MCF 10A (cell line): ENCODE measurements around the gene EPHB1. TPM values are rescaled to one million over a fixed set of nuclear protein-coding genes. Genes with fewer than 3 reads are reported as not detected.
"Not testable (repeated sequence)": the region's sequence is repeated elsewhere in the genome, so short reads cannot be mapped to it uniquely, and the experiment has no call there.

Source experiments
- BruUV-seq: library from RNA; stranded (reverse); fragments of 400-500 nt; replicated peaks from 2 replicates; lab custom pipeline; 2021; lab: Mats Ljungman, UMichigan
- CTCF ChIA-PET: fragments of 300-600 bp; sonication (Branson Sonifier 250); formaldehyde crosslinking; extraction: SDS; loops from one replicate; lab custom pipeline; 2021; ENCODE audit warnings: antibody characterized with exemption, inconsistent platforms; lab: Yijun Ruan, JAX
- POLR2A ChIA-PET: fragments of 300-600, 350-650 bp; sonication (Branson Sonifier 250); formaldehyde crosslinking; extraction: SDS; loops from one replicate; lab custom pipeline; 2020; ENCODE audit warnings: antibody characterized with exemption, inconsistent platforms; lab: Yijun Ruan, JAX
- DNase-seq: peaks from one replicate; pipeline ENCODE4 v3.0.0-alpha.2; 2018; ENCODE audit not compliant: unreplicated experiment
- H3K27ac Mint-ChIP-seq: one replicate; pipeline ENCODE4 v1.8.0; 2022; ENCODE audit warnings: mild to moderate bottlenecking, low read depth, mixed read lengths; ENCODE audit not compliant: unreplicated experiment
- H3K27me3 Mint-ChIP-seq: one replicate; pipeline ENCODE4 v1.8.0; 2022; ENCODE audit warnings: mixed read lengths; ENCODE audit not compliant: insufficient read depth, unreplicated experiment
- H3K36me3 Mint-ChIP-seq: one replicate; pipeline ENCODE4 v1.8.0; 2022; ENCODE audit warnings: mild to moderate bottlenecking, moderate library complexity, mixed read lengths; ENCODE audit not compliant: insufficient read depth, unreplicated experiment
- H3K4me1 Mint-ChIP-seq: one replicate; pipeline ENCODE4 v1.8.0; 2022; ENCODE audit warnings: mixed read lengths; ENCODE audit not compliant: insufficient read depth, unreplicated experiment
- H3K4me3 Mint-ChIP-seq: one replicate; pipeline ENCODE4 v1.8.0; 2022; ENCODE audit warnings: mild to moderate bottlenecking, moderate library complexity, mixed read lengths; ENCODE audit not compliant: unreplicated experiment
- H3K9me3 Mint-ChIP-seq: one replicate; pipeline ENCODE4 v1.8.0; 2022; ENCODE audit warnings: mixed read lengths; ENCODE audit not compliant: unreplicated experiment
- CTCF ChIP-seq: fragments of 200-600 bp; IDR thresholded peaks from one replicate; pipeline ENCODE4 v1.8.0; 2022; ENCODE audit warnings: antibody characterized with exemption, mild to moderate bottlenecking; ENCODE audit not compliant: unreplicated experiment
- intact Hi-C: fragments of 100-400 bp; cut with micrococcal nuclease; formaldehyde crosslinking; loops from 2 replicates; pipeline ENCODE4 v1.14.1; 2022
- total RNA-seq: library from RNA; stranded (reverse); gene quantifications from 2 replicates; pipeline ENCODE4 v1.2.3, GENCODE V29; 2022

Gene EPHB1
- total RNA-seq, 1 experiment from 2014 or later: not detected

DNA sequence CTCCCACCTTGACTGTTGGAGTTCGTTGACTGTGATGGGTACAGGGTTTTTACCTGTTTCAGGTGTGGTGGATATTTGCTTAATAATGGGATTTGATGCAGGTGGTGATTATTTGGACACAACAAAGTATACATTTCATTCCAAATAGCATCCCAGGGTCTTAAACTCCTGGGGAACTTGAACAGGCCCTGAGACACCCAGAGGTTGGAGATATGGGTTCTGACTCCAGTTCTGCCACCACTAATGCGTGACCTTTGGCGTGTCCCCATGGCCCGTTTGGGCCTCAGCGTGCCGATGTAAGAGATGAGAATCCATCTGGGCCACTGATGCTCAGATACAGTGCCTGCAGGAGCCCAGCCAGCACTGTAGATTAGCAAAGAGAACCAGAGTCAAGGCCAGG, 264.5 kb downstream of the EPHB1 start:
- Mint-ChIP-seq H3K36me3 (no peaks in the 10 kb centered on the region), H3K4me1 (no peaks in the 10 kb centered on the region), H3K4me3 (no peak overlapping the region), H3K9me3 (peaks cover 41% of the 10 kb centered on the region), H3K27ac (no peak overlapping the region), H3K27me3 (no peaks in the 10 kb centered on the region)
- no peak for TF ChIP-seq CTCF
- intact Hi-C loops: no loop called here
- no peak for DNase-seq
- ChIA-PET POLR2A (no interaction called here), CTCF (no interaction called here)
- no TSS peak for BruUV-seq

DNA sequence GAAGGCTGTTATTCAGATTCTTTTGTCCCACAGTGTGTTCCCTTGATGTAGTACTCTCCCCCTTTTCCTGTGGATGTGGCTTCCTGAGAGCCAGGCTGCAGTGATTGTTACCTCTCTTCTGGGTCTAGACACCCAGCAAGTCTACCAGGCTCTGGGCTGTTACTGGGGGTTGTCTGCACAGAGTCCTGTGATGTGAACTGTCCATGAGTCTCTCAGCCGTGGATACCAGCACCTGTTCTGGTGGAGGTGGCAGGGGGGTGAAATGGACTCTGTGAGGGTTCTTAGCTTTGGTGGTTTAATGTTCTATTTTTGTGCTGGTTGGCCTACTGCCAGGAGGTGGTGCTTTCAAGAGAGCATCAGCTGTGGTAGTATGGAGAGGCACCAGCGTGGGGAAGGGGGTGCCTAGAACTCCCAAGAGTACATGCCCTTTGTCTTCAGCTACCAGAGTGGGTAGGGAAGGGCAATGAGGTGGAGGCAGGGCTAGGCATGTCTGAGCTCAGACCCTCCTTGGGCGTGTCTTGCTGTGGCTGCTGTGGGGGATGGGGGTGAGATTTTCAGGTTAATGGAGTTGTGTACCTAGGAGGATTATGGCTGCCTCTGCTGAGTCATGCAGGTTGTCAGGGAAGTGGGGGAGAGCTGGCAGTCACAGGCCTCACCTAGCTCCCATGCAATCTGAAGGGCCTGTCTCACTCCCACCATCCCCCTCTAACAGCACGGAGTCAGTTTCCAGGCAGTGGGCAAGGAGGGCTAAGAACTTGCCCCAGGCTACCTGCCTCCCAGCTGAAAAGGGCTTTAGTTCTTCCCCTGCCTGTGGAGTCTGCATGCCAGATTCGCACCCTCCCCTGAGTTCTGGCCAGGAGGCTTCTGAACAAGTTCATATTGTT, 272.0 kb downstream of the EPHB1 start:
- H3K4me1 Mint-ChIP-seq, H3K4me3 Mint-ChIP-seq, DNase-seq, intact Hi-C loops, H3K36me3 Mint-ChIP-seq, BruUV-seq, H3K27ac Mint-ChIP-seq, CTCF ChIA-PET, POLR2A ChIA-PET, H3K27me3 Mint-ChIP-seq: not testable (repeated sequence)
- H3K9me3 Mint-ChIP-seq: peaks cover 52% of the 10 kb centered on the region

DNA sequence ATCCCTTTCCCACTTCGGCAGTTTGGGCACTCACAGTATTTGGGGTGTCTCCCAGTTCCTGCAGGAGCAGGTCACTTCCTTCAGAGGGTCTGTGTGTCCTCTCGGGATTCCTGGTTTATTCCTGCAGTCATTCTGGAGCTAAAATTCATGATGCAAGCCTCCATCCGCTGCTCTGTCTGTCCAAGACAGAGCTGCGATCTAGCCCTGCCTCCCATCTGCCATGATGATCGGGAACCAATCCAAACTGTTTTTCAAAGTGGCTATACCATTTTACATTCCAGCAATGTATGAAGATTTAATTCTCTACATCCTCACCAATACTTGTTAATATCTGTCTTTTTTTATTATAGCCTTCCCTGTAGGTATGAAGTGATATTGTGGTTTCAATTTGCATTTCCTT, 273.0 kb downstream of the EPHB1 start:
- CTCF ChIA-PET: no interaction called here
- no peak for TF ChIP-seq CTCF
- no TSS peak for BruUV-seq
- Mint-ChIP-seq H3K27ac (no peak overlapping the region), H3K27me3 (no peaks in the 10 kb centered on the region), H3K9me3 (peaks cover 51% of the 10 kb centered on the region), H3K4me1 (no peaks in the 10 kb centered on the region), H3K36me3 (no peaks in the 10 kb centered on the region), H3K4me3 (no peak overlapping the region)
- intact Hi-C loops: no loop called here
- POLR2A ChIA-PET: no interaction called here
- no peak for DNase-seq

DNA sequence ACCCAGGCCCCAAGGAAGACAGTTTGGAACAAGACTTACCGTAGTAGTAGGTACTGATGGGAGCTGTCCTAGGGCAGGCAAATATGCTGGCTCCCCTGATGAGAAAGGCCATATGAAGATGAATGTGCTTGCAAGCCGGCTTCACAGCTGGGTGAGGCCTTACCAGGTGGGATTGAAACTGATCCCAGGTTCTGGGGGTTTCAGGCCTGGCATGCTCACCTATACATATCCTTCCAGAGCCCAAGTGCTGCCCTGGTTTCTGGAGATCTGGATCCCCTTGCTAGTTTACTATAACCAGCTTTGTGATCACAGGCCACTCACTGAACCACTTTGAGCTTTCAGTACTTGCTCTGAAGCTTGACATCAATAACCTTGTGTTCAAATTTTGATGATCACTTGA, 274.3 kb downstream of the EPHB1 start:
- no peaks in the 10 kb centered on the region for H3K27me3 Mint-ChIP-seq
- H3K27ac Mint-ChIP-seq: no peak overlapping the region
- no peak for TF ChIP-seq CTCF
- no peaks in the 10 kb centered on the region for H3K36me3 Mint-ChIP-seq
- H3K4me1 Mint-ChIP-seq: no peaks in the 10 kb centered on the region
- H3K9me3 Mint-ChIP-seq: peaks cover 40% of the 10 kb centered on the region
- intact Hi-C loops: no loop called here
- POLR2A ChIA-PET: no interaction called here
- no peak for DNase-seq
- BruUV-seq: no TSS peak
- CTCF ChIA-PET: no interaction called here
- no peak overlapping the region for H3K4me3 Mint-ChIP-seq
